Breast epithelium (tissue), 4 donors: ENCODE results near the gene VPS41. TPM values are rescaled to one million over a fixed set of nuclear protein-coding genes. Genes with fewer than 3 reads are reported as not detected.
A peak's percentile ranks its signal among the peaks of the same experiment; 100 is the strongest.

ENCODE experiments used
- DNase-seq, 2 donors: peaks; one replicate each; pipeline ENCODE4 v3.0.0-alpha.2; 2019; ENCODE audit warnings: low spot score in 2 of 2
- H3K27ac ChIP-seq, 2 donors: fragments of 200-600 bp; sonication (generic) in 1 of 2; one replicate each; pipeline ENCODE4 v1.5.1; 2016 to 2019; ENCODE audit warnings: mild to moderate bottlenecking in 1 of 2
- H3K27me3 ChIP-seq, 2 donors: fragments of 200-600 bp; sonication (generic) in 1 of 2; one replicate each; pipeline versions ENCODE4 v1.5.1 to v1.6.0; 2017 to 2019; ENCODE audit warnings: control low read depth in 1 of 2, mild to moderate bottlenecking in 1 of 2
- H3K36me3 ChIP-seq: fragments of 200-600 bp; one replicate; pipeline ENCODE4 v1.5.1; 2019
- H3K4me1 ChIP-seq, 2 donors: fragments of 200-600 bp; sonication (generic); one replicate each; pipeline ENCODE4 v1.5.1; 2016 to 2019; ENCODE audit warnings: control low read depth in 1 of 2
- H3K4me3 ChIP-seq, 3 donors: fragments of 200-600 bp; sonication (generic); 1 replicate in 2 of 3; 2 replicates in 1 of 3; pipeline ENCODE4 v1.5.1; 2016 to 2019; ENCODE audit warnings: mild to moderate bottlenecking in 3 of 3, moderate library complexity in 2 of 3
- H3K9me3 ChIP-seq, 2 donors: fragments of 200-600 bp; sonication (generic) in 1 of 2; one replicate each; pipeline ENCODE4 v1.5.1; 2016 to 2019; ENCODE audit warnings: control low read depth in 1 of 2
- POLR2A ChIP-seq: fragments of 450-650 bp; IDR thresholded peaks from one replicate; pipeline ENCODE4 v1.6.1; 2016; ENCODE audit warnings: antibody characterized with exemption, mild to moderate bottlenecking, moderate library complexity
- POLR2AphosphoS5 ChIP-seq, 3 donors: sonication (generic); formaldehyde crosslinking; IDR thresholded peaks; one replicate each; pipeline ENCODE4 v1.6.1; 2017; ENCODE audit warnings: antibody characterized with exemption in 3 of 3
- intact Hi-C: fragments of 100-400 bp; cut with DNase I; formaldehyde crosslinking; loops from one replicate; pipeline ENCODE4 v1.15.1; 2023; ENCODE audit warnings: low total_unique reads
- total RNA-seq, 3 donors: library from RNA; depleted of rRNA; stranded (reverse); fragments of >200 nt; gene quantifications; one replicate each; pipeline ENCODE4 v1.1.0, GENCODE V29; 2016
- TF ChIP-seq, protein P1 (sequence below), 3 donors: fragments of 450-650 bp; IDR thresholded peaks; one replicate each; pipeline ENCODE4 v1.5.1; 2016 to 2017; ENCODE audit warnings: antibody characterized with exemption in 3 of 3, mild to moderate bottlenecking in 3 of 3, moderate library complexity in 3 of 3

VPS41 gene
- total RNA-seq, 3 donors from 2014 or later: 40.6 to 55.8 (median 45.8) TPM

DNA sequence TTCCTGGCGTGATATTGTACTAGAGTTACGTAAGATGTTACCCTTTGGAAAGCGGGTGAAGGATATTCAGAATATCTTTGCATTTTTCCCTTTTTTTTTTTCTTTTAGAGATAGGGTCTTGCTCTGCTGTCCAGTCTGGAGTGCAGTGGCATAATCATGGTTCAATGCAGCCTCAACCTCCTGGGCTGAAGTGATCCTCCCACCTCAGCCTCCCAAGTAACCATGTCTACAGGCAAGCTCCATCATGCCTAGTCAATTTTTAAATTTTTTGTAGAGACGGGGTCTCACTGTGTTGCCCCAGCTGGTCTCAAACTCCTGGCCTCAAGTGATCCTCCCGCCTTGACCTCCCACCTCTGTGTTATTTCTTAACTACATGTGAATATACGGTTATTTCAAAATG is 18.4 kb downstream of the VPS41 start:
- no peak for DNase-seq
- no peaks in the 10 kb centered on the region for H3K27me3 ChIP-seq
- no peak overlapping the region for H3K27ac ChIP-seq
- peaks cover 0 to 4% of the 10 kb centered on the region in 2 donors for H3K9me3 ChIP-seq
- no peaks in the 10 kb centered on the region for H3K4me1 ChIP-seq
- TF ChIP-seq, protein P1, sequence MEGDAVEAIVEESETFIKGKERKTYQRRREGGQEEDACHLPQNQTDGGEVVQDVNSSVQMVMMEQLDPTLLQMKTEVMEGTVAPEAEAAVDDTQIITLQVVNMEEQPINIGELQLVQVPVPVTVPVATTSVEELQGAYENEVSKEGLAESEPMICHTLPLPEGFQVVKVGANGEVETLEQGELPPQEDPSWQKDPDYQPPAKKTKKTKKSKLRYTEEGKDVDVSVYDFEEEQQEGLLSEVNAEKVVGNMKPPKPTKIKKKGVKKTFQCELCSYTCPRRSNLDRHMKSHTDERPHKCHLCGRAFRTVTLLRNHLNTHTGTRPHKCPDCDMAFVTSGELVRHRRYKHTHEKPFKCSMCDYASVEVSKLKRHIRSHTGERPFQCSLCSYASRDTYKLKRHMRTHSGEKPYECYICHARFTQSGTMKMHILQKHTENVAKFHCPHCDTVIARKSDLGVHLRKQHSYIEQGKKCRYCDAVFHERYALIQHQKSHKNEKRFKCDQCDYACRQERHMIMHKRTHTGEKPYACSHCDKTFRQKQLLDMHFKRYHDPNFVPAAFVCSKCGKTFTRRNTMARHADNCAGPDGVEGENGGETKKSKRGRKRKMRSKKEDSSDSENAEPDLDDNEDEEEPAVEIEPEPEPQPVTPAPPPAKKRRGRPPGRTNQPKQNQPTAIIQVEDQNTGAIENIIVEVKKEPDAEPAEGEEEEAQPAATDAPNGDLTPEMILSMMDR (IDR thresholded peaks at IDR 0.05): no peak
- TF ChIP-seq POLR2A (no peak), POLR2AphosphoS5 (IDR thresholded peaks at IDR 0.05) (no peak)
- no peaks in the 10 kb centered on the region for H3K36me3 ChIP-seq
- H3K4me3 ChIP-seq: no peak overlapping the region
- intact Hi-C loops: no loop called here

DNA sequence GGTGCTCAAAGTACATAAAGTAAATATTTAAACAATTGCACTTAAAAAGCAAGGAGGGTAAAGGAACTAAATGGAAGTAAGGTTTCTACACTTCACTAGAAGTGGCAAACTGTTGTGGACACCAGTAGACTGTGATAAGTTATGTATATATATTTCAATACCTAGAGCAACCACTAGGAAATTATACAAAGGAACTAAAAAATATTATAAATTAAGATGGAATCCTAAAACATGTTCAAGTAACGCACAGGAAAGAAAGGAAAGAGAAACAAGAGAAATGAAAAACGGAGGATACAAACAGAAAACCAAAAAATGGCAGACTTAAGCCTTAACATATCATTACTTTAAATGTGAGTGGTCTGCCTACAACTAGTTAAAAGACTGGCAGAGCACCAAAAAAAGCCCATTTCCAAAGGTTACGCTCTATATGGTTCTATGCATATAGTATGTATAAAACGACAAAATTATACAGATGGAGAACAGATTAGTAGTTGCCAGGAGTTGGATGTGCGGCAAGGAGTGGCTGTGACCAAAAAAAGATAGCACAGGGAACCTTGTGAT is 19.0 kb downstream of the VPS41 start:
- intact Hi-C loops: no loop called here
- TF ChIP-seq POLR2A: no peak
- TF ChIP-seq, protein P1 (IDR thresholded peaks at IDR 0.05): peak in 1 of 3 donors; percentile 19
- no peak overlapping the region for H3K27ac ChIP-seq

DNA sequence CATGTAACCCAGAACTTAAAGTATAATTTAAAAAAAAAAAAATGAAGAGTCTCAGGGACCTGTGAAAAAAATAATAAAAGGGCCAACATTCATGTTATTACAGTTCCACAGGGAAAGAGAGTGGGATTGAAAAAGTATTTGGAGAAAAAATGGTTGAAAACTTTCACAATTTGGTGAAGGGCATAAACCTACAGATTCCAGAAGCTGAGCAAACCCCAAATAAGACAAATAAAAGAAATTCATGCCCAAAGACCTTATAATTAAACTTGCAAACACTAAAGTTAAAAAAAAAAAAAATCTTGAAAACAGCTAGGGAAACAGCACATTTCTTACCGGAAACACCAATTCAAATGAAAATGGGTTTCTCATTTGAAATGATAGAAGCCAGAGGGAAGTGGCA is 19.9 kb downstream of the VPS41 start:
- intact Hi-C loops: no loop called here
- no peak overlapping the region for H3K4me3 ChIP-seq
- H3K27me3 ChIP-seq: no peaks in the 10 kb centered on the region
- peaks cover 0 to 4% of the 10 kb centered on the region in 2 donors for H3K9me3 ChIP-seq
- TF ChIP-seq, protein P1 (IDR thresholded peaks at IDR 0.05): no peak
- TF ChIP-seq POLR2AphosphoS5 (IDR thresholded peaks at IDR 0.05) (no peak), POLR2A (no peak)
- DNase-seq: no peak
- H3K4me1 ChIP-seq: no peaks in the 10 kb centered on the region
- no peaks in the 10 kb centered on the region for H3K36me3 ChIP-seq
- no peak overlapping the region for H3K27ac ChIP-seq

More for the DNA sequence above, 19.0 kb downstream of the VPS41 start:
- no peak for DNase-seq
- Histone ChIP-seq H3K36me3 (no peaks in the 10 kb centered on the region), H3K4me1 (no peaks in the 10 kb centered on the region), H3K4me3 (no peak overlapping the region), H3K27me3 (no peaks in the 10 kb centered on the region), H3K9me3 (peaks cover 0 to 4% of the 10 kb centered on the region in 2 donors)

DNA sequence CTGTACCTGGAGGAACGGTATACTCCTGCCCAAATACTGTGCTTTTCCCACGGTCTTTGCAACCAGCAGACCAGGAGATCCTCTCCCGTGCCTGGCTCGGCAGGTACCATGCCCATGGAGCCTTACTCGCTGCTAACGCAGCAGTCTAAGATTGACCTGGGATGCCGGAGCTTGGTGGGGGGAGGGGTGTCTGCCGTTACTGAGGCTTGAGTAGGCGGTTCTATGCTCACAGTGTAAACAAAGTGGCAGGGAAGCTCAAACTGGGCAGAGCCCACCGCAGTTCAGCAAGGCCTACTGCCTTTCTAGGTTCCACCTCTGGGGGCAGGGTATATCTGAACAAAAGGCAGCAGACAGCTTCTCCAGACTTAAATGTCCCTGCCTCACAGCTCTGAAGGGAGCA is 22.7 kb downstream of the VPS41 start:
- intact Hi-C loops: no loop called here
- TF ChIP-seq, protein P1 (IDR thresholded peaks at IDR 0.05): no peak
- no peak for TF ChIP-seq POLR2AphosphoS5 (IDR thresholded peaks at IDR 0.05)
- TF ChIP-seq POLR2A: no peak
- no peaks in the 10 kb centered on the region for H3K27me3 ChIP-seq
- H3K36me3 ChIP-seq: no peaks in the 10 kb centered on the region
- no peaks in the 10 kb centered on the region for H3K4me1 ChIP-seq
- H3K27ac ChIP-seq: no peak overlapping the region
- no peak overlapping the region for H3K4me3 ChIP-seq
- no peak for DNase-seq
- peaks cover 0 to 4% of the 10 kb centered on the region in 2 donors for H3K9me3 ChIP-seq

DNA sequence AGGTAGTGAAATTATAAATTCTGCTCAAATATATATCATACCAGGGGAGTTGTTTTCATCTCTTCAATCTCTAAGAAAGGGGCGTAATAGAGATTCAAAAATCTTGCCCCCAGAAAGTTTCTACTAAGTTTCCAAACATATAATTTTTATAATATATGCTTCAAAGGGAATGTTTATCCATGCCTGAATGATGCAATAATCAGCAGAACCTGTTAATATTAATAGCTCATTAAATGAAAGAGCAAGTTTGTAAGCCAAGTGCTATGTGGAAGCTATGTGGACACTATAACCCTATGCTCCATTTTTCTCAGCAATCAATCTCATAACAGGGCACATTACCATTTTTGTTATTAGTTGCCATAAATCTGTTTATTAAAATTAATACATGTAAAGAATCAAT is 25.3 kb downstream of the VPS41 start:
- no peaks in the 10 kb centered on the region for H3K36me3 ChIP-seq
- intact Hi-C loops: no loop called here
- H3K27me3 ChIP-seq: no peaks in the 10 kb centered on the region
- H3K4me3 ChIP-seq: no peak overlapping the region
- no peak for DNase-seq
- peaks cover 0 to 4% of the 10 kb centered on the region in 2 donors for H3K9me3 ChIP-seq
- no peak for TF ChIP-seq POLR2A
- H3K27ac ChIP-seq: no peak overlapping the region
- H3K4me1 ChIP-seq: no peaks in the 10 kb centered on the region
